Stimulated activated CD4-positive, alpha-beta T cell treated with anti-CD3 and anti-CD28 coated beads, TNF-alpha, amount 100 ng/mL, for 48 hours (primary cell): ENCODE data around the gene SLC49A3.
A peak's percentile ranks its signal among the peaks of the same experiment; 100 is the strongest.
"Not testable (repeated sequence)": the region's sequence is repeated elsewhere in the genome, so short reads cannot be mapped to it uniquely, and the experiment has no call there.

ENCODE experiments used
- DNase-seq, 3 donors: peaks; one replicate each; pipeline ENCODE4 v3.0.0-alpha.2; 2020; ENCODE audit warnings: low read depth in 3 of 3

The SLC49A3 gene

DNA sequence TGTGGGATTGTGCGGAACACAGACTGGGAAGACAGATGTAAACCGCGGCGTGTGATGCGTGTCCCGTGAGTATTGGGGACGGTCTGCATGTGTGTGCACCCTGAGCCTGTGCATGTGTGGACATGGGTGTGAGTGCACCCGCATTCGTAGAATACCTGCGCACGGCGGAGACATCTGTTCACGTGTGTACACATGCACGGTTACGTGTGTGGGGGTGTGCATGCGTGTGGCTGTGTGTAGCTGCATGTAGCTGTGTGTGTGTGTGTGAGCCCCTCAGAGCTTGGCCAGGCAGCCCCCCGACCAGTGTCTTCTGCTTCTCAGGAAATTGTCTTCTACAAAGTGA lies 34.5 kb downstream of the SLC49A3 start:
- DNase-seq: no peak

GRCh38 chr4:653831-654502 lies 35.0 kb downstream of the SLC49A3 start:
- DNase-seq: no peak

DNA sequence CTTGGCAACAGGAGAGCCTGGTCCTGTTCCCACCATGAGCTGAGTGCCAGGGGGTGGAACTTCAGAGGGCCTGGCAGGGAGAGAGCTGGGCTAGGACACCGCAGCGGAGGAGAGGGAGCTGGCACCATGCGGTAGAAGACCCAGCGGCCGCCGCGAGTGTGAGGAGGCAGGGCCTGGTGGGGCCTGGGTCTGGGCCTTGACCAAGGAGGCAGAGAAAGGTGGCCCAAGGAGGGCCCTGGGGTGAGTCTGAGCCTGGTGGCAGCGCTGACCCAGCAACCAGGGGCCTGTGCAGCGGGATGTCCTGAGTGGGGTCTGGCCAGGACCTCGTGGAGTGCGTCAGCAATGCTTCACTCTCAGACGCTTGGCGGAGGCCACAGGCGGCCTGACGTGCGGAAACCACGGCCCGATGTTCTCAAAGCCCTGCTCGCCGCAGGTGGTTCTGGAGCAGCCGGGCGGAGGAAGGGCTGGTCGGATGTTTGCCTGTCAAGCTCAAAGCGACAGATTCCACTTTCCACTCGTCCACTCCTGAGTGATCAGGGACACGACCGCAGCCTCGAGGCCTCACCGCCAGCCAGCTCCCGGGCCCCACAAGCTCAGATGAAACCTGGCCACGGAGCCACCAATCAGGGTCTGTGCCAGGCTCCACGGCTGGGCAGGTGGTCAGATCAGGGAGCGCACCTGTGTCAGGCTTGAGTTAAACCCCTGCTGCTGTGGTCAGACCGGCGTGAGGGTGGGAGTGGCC lies 35.7 kb downstream of the SLC49A3 start:
- no peak for DNase-seq

- DNase-seq: no peak
Measured at GRCh38 chr4:651884-652642, 36.9 kb downstream of the SLC49A3 start.

- no peak for DNase-seq
Measured at GRCh38 chr4:650951-651883, 37.7 kb downstream of the SLC49A3 start.

GRCh38 chr4:650461-650860 lies 38.5 kb downstream of the SLC49A3 start:
- no peak for DNase-seq

GRCh38 chr4:649751-650310 lies 39.1 kb downstream of the SLC49A3 start:
- no peak for DNase-seq

DNA sequence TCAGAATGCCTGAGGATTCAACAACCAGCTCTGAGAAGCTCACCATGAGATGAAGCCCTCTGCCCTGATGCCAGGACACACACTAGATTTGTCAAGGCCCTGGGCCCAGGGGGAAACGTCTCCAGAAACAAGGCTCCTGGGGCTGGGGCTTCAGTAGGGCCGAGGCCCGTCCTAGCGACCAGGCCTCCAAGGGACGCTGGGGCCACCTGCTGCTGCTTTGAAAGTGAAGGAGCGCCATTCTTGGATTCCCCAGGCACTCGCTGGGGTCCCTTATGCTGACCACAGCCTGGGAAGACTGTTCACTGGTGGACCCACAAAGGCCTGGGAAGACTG lies 39.7 kb downstream of the SLC49A3 start:
- DNase-seq: no peak

- DNase-seq: no peak
Measured at GRCh38 chr4:648579-649292, 40.2 kb downstream of the SLC49A3 start.

DNA sequence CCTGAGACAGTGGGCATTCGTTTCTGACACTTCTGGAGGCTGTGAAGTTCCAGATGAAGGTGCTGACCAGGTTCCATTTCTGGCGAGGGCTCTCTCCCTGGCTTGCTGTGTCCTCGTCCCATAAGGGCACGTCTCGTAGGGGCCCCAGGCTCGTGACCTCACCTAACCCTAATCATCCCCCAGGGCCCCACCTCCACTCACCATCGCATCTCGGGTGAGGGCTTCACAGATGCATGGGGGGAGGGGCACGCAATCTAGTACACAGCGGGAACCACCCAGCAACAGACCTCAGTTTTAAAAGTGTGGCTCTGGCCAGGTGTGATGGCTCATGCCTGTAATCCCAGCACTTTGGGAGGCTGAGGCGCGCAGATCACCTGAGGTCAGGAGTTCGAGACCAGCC lies 41.5 kb downstream of the SLC49A3 start:
- DNase-seq: no peak

DNA sequence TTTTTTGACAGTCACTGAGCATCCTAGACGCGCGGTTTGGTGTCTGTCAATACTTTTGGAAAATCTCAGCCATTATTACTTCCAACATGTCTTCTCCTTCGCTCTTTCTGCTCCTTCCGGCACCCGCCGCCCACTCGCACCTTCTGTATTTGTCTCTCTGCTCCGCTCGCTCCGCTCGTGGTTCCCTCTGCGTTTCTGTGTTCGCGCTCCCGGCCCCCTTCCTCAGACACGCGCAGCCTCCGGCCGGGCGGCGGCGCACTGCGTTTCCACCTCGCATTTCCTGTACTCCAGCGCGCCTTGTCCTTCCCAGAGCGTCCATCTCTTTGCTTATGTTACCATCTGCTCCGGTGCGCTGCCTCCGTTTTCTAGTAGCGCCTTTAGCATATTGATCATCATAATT lies 42.5 kb downstream of the SLC49A3 start:
- DNase-seq: peak in 1 of 3 donors; percentile 30

- not testable (repeated sequence) for DNase-seq
Measured at GRCh38 chr4:642366-642765, 46.6 kb downstream of the SLC49A3 start.

GRCh38 chr4:637536-638280 lies 51.2 kb downstream of the SLC49A3 start:
- DNase-seq: no peak

- no peak for DNase-seq
Measured at GRCh38 chr4:636628-637159, 52.3 kb downstream of the SLC49A3 start.

DNA sequence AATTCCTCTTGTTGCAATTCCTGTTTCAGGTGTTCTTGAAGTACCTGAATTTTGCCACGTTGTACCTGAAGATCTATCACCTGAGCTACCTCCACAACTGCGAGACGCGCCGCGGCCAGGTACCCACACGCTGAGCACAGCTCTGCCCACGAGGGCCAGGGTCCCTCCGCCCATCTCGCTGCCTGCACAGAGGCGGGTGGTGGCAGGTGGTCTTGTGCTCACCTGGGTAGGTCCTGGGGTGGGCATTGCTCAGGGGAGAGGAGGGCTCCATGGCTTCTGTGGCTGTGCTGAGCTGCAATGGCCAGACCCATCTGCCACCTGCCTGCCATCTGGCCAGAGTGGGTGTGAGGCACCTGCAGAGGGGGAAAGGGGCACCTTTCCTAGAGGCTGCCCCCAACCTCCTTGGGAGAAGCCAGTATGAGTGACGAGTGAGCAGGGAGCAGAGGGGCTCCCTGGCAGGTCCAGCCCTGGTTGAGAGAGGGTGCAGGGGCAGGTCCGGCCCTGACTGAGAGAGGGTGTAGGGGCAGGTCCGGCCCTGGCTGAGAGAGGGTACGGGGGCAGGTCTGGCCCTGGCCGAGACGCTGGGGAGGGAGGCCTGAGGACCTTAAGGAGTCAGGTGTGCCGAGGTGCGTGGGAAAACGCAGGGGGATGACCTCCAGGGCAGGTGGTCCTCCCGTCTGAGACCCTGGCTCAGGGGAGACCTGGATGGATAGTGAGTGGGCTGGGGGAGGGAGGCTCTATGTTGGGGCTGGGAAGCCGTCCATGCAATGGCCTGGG lies 52.9 kb downstream of the SLC49A3 start:
- DNase-seq: no peak

DNA sequence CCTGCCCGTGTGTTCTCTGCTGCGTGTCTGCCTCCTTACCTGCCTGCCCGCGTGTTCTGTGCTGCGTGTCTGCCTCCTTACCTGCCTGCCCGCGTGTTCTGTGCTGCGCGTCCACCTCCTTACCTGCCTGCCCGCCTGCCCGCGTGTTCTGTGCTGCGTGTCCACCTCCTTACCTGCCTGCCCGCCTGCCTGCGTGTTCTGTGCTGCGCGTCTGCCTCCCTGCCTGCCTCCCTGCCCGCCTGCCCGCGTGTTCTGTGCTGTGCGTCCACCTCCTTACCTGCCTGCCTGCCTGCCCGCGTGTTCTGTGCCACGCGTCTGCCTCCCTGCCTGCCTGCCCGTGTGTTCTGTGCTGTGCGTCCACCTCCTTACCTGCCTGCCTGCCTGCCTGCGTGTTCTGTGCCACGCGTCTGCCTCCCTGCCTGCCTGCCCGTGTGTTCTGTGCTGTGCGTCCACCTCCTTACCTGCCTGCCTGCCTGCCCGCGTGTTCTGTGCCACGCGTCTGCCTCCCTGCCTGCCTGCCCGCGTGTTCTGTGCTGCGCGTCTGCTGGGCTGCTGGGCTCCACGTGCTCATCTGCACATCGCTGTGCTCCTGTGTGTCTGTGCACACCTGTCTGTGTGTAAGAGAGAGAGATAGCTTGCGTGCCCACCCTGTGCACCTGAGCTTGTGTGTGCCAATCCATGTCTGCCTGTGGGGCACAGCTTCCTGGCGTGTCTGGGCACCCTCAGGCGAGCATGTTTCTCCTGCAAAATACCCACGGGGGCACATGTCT lies 53.7 kb downstream of the SLC49A3 start:
- not testable (repeated sequence) for DNase-seq

DNA sequence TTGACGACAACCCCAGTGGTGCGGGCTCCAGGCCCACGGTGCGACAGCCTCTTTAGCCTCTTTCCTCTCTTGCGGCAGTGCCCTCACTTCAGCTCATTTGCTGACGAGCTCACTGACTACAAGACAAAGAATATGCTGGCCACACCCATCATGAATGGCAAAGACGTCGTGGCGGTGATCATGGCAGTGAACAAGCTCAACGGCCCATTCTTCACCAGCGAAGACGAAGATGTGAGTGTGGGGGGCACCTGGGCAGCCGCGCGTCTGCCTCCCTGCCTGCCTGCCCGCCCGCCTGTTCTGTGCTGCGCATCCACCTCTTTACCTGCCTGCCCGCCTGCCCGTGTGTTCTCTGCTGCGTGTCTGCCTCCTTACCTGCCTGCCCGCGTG lies 54.4 kb downstream of the SLC49A3 start:
- DNase-seq: no peak

- no peak for DNase-seq
Measured at GRCh38 chr4:633976-634598, 54.9 kb downstream of the SLC49A3 start.
